ENCODE data around the gene PPM1E. TPM values are rescaled to one million over a fixed set of nuclear protein-coding genes. Genes with fewer than 3 reads are reported as not detected.
"Not testable (repeated sequence)": the region's sequence is repeated elsewhere in the genome, so short reads cannot be mapped to it uniquely, and the experiment has no call there.

PPM1E gene
- total RNA-seq, 1 experiment from 2014 or later = 0.47 TPM

- no peak for DNase-seq (ENCODE audit: low read depth)
These were observed 85.4 kb downstream of the PPM1E start for GRCh38 chr17:58840820-58841612.

GRCh38 chr17:58846413-58846812, 90.8 kb downstream of the PPM1E start:
- not testable (repeated sequence) for DNase-seq (ENCODE audit: low read depth)

- not testable (repeated sequence) for DNase-seq (ENCODE audit: low read depth)
These were observed 94.5 kb downstream of the PPM1E start for GRCh38 chr17:58850106-58850505.

- DNase-seq (ENCODE audit: low read depth) = no peak
These were observed 109.6 kb downstream of the PPM1E start for GRCh38 chr17:58865301-58865700.

GRCh38 chr17:58870747-58871146, 115.1 kb downstream of the PPM1E start:
- peak; percentile 3 for DNase-seq (ENCODE audit: low read depth)

- no peak for DNase-seq (ENCODE audit: low read depth)
These were observed 118.3 kb downstream of the PPM1E start for GRCh38 chr17:58873926-58874325.

GRCh38 chr17:58875261-58875660, 119.6 kb downstream of the PPM1E start:
- DNase-seq (ENCODE audit: low read depth) = no peak

- DNase-seq (ENCODE audit: low read depth) = no peak
These were observed 128.5 kb downstream of the PPM1E start for GRCh38 chr17:58884161-58884560.

- DNase-seq (ENCODE audit: low read depth) = no peak
These were observed 130.9 kb downstream of the PPM1E start for GRCh38 chr17:58886514-58886913.

GRCh38 chr17:58889928-58890327, 134.3 kb downstream of the PPM1E start:
- no peak for DNase-seq (ENCODE audit: low read depth)

GRCh38 chr17:58899191-58899590, 143.5 kb downstream of the PPM1E start:
- DNase-seq (ENCODE audit: low read depth) = no peak

- DNase-seq (ENCODE audit: low read depth) = no peak
These were observed 146.7 kb downstream of the PPM1E start for GRCh38 chr17:58902322-58902721.

GRCh38 chr17:58911741-58912343, 156.2 kb downstream of the PPM1E start:
- no peak for DNase-seq (ENCODE audit: low read depth)

GRCh38 chr17:58913552-58913951, 157.9 kb downstream of the PPM1E start:
- DNase-seq (ENCODE audit: low read depth) = no peak

GRCh38 chr17:58913971-58914769, 158.5 kb downstream of the PPM1E start:
- peak; percentile 5 for DNase-seq (ENCODE audit: low read depth)

GRCh38 chr17:58917228-58917627, 161.6 kb downstream of the PPM1E start:
- DNase-seq (ENCODE audit: low read depth) = no peak

- DNase-seq (ENCODE audit: low read depth) = no peak
These were observed 162.4 kb downstream of the PPM1E start for GRCh38 chr17:58918072-58918471.

GRCh38 chr17:58918884-58919283, 163.2 kb downstream of the PPM1E start:
- DNase-seq (ENCODE audit: low read depth) = no peak

GRCh38 chr17:58920773-58921172, 165.1 kb downstream of the PPM1E start:
- no peak for DNase-seq (ENCODE audit: low read depth)

GRCh38 chr17:58932956-58933355, 177.3 kb downstream of the PPM1E start:
- DNase-seq (ENCODE audit: low read depth) = no peak

GRCh38 chr17:58936295-58936694, 180.6 kb downstream of the PPM1E start:
- DNase-seq (ENCODE audit: low read depth) = no peak

- no peak for DNase-seq (ENCODE audit: low read depth)
These were observed 188.5 kb downstream of the PPM1E start for GRCh38 chr17:58944166-58944565.

- no peak for DNase-seq (ENCODE audit: low read depth)
These were observed 191.8 kb downstream of the PPM1E start for GRCh38 chr17:58947411-58947810.
